ENCODE measurements around the gene FRK. TPM values are rescaled to one million over a fixed set of nuclear protein-coding genes. Genes with fewer than 3 reads are reported as not detected.
A peak's percentile ranks its signal among the peaks of the same experiment; 100 is the strongest.

FRK gene
- total and polyA plus RNA-seq, 8 donors: 1.0 to 23.3 (median 6.2) TPM

- Histone ChIP-seq H3K27me3 (no peaks in the 10 kb centered on the region), H3K36me3 (no peaks in the 10 kb centered on the region), H3K27ac (no peak overlapping the region), H3K4me3 (no peak overlapping the region), H3K4me1 (peaks cover 0 to 5% (median 0%) of the 10 kb centered on the region in 4 donors), H3K9me3 (no peaks in the 10 kb centered on the region)
- TF ChIP-seq POLR2A (IDR thresholded peaks at IDR 0.05) (no peak), EP300 (IDR thresholded peaks at IDR 0.05) (no peak), POLR2AphosphoS5 (IDR thresholded peaks at IDR 0.05) (no peak)
- TF ChIP-seq, protein P1, sequence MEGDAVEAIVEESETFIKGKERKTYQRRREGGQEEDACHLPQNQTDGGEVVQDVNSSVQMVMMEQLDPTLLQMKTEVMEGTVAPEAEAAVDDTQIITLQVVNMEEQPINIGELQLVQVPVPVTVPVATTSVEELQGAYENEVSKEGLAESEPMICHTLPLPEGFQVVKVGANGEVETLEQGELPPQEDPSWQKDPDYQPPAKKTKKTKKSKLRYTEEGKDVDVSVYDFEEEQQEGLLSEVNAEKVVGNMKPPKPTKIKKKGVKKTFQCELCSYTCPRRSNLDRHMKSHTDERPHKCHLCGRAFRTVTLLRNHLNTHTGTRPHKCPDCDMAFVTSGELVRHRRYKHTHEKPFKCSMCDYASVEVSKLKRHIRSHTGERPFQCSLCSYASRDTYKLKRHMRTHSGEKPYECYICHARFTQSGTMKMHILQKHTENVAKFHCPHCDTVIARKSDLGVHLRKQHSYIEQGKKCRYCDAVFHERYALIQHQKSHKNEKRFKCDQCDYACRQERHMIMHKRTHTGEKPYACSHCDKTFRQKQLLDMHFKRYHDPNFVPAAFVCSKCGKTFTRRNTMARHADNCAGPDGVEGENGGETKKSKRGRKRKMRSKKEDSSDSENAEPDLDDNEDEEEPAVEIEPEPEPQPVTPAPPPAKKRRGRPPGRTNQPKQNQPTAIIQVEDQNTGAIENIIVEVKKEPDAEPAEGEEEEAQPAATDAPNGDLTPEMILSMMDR (IDR thresholded peaks at IDR 0.05): no peak
- intact Hi-C loops (cut with DNase I; ENCODE audit: low total_unique reads): no loop called here
- peak in 1 of 2 donors; percentile 17 for DNase-seq
- 7 to 28% (median 10%) methylated on average over 1 of the region's 1 CpG for WGBS, 5 donors
Measured at GRCh38 chr6:116072368-116072767, 11.7 kb upstream of the FRK start.

- H3K27me3 ChIP-seq: no peaks in the 10 kb centered on the region
- H3K9me3 ChIP-seq: no peaks in the 10 kb centered on the region
- no peak overlapping the region for H3K27ac ChIP-seq
- intact Hi-C loops (cut with DNase I; ENCODE audit: low total_unique reads): no loop called here
- no peaks in the 10 kb centered on the region for H3K36me3 ChIP-seq
- TF ChIP-seq POLR2AphosphoS5 (IDR thresholded peaks at IDR 0.05): no peak
- no peak for TF ChIP-seq EP300 (IDR thresholded peaks at IDR 0.05)
- TF ChIP-seq, protein P1 (IDR thresholded peaks at IDR 0.05): no peak
- TF ChIP-seq POLR2A (IDR thresholded peaks at IDR 0.05): no peak
- peaks cover 0 to 5% (median 0%) of the 10 kb centered on the region in 4 donors for H3K4me1 ChIP-seq
- WGBS, 5 donors: 50 to 63% (median 58%) methylated on average over 2 of the region's 2 CpGs
- H3K4me3 ChIP-seq: no peak overlapping the region
- no peak for DNase-seq
Measured at GRCh38 chr6:116070616-116071389, 10.1 kb upstream of the FRK start.

GRCh38 chr6:116070101-116070500 is 9.4 kb upstream of the FRK start:
- intact Hi-C loops (cut with DNase I; ENCODE audit: low total_unique reads): no loop called here

DNA sequence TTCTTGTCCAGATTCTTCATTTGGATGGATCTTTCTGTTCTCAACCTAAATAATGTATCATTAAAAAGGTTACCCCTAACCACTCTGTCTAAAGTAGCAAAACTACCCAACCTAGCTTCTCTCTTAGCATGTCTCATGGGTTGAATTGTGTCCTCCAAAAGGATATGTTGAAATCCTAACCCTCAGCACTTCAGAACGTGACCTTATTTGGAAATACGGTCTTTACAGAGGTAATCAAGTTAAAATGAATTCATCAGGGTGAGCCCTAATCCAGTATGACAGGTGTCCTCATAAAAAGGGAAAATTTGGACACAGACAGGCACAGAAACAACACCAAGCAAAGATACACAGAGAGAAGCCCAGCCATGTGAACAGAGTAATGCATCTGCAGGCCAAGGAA is 6.1 kb upstream of the FRK start:
- TF ChIP-seq, protein P1 (IDR thresholded peaks at IDR 0.05): no peak
- TF ChIP-seq POLR2A (IDR thresholded peaks at IDR 0.05) (no peak), POLR2AphosphoS5 (IDR thresholded peaks at IDR 0.05) (no peak), EP300 (IDR thresholded peaks at IDR 0.05) (no peak)

More at GRCh38 chr6:116070101-116070500, 9.4 kb upstream of the FRK start:
- Histone ChIP-seq H3K4me1 (peaks cover 0 to 5% (median 0%) of the 10 kb centered on the region in 4 donors), H3K27me3 (no peaks in the 10 kb centered on the region), H3K27ac (no peak overlapping the region), H3K36me3 (no peaks in the 10 kb centered on the region), H3K4me3 (no peak overlapping the region), H3K9me3 (no peaks in the 10 kb centered on the region)
- 90 to 100% (median 93%) methylated on average over 1 of the region's 1 CpG for WGBS, 5 donors
- no peak for DNase-seq
- no peak for TF ChIP-seq POLR2A (IDR thresholded peaks at IDR 0.05)
- TF ChIP-seq, protein P1 (IDR thresholded peaks at IDR 0.05): no peak
- no peak for TF ChIP-seq EP300 (IDR thresholded peaks at IDR 0.05)
- TF ChIP-seq POLR2AphosphoS5 (IDR thresholded peaks at IDR 0.05): no peak

More for the DNA sequence above, 6.1 kb upstream of the FRK start:
- Histone ChIP-seq H3K27ac (no peak overlapping the region), H3K9me3 (no peaks in the 10 kb centered on the region), H3K27me3 (no peaks in the 10 kb centered on the region), H3K4me1 (peaks cover 0 to 1% (median 0%) of the 10 kb centered on the region in 4 donors), H3K4me3 (no peak overlapping the region), H3K36me3 (no peaks in the 10 kb centered on the region)
- intact Hi-C loops (cut with DNase I; ENCODE audit: low total_unique reads): no loop called here
- DNase-seq: no peak
- 83 to 95% (median 91%) methylated on average over 2 of the region's 2 CpGs for WGBS, 5 donors

All from stomach (tissue), 9 donors.